SU-DHL-6 (cell line): ENCODE results near the gene SERINC3.

Source experiments
- CTCF ChIP-seq: fragments of 200-600 bp; sonication (generic); IDR thresholded peaks from one replicate; pipeline ENCODE4 v1.5.1; 2017; ENCODE audit warnings: antibody characterized with exemption, mild to moderate bottlenecking, low read length, moderate library complexity; ENCODE audit not compliant: insufficient read depth, poor library complexity, severe bottlenecking
- EZH2phosphoT487 ChIP-seq: fragments of 200-600 bp; sonication (generic), shearing (Covaris generic); conservative IDR thresholded peaks from 2 replicates; pipeline ENCODE4 v1.6.1; 2018; ENCODE audit warnings: mild to moderate bottlenecking, antibody characterized with exemption, low read length, moderate library complexity, mixed read lengths

DNA sequence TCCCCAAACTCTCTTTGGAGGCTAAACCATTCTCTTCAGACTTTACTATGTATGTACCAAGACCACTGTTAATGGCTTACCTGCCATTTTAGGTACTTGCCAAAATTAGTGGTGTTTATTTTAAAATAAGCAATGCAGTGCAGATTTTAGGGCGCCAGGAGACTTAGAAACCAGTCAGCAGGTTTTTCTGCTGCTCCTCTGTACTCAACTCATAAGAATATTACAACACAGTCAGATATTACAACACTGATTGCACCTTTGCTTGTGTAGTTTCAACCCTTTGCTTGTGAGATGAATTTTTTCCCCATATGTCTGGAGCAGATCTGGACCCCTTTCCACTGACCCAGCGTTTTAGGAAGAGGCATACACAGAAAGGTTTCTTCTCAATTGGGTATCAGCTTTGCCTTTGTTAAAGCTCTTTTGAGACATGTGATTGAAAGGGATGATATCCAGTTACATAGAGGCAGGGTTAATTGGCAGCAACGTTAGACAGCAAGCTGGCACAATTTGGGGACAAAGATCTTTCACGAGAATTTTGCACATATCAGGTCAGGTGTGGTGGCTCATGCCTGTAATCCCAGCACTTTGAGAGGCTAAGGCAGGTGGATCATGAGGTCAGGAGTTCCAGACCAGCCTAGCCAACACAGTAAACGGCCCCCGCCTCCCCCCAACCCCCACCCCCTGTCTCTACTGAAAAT is 40.0 kb downstream of the SERINC3 start:
- no peak for TF ChIP-seq CTCF
- TF ChIP-seq EZH2phosphoT487, result no peak
